NCI-H2196 (cell line): ENCODE measurements around the gene FAM124A.

Experiments used
- DNase-seq: peaks from one replicate; lab custom pipeline; 2025; ENCODE audit not compliant: unreplicated experiment; lab: John Stamatoyannopoulos, UW

FAM124A gene

DNA sequence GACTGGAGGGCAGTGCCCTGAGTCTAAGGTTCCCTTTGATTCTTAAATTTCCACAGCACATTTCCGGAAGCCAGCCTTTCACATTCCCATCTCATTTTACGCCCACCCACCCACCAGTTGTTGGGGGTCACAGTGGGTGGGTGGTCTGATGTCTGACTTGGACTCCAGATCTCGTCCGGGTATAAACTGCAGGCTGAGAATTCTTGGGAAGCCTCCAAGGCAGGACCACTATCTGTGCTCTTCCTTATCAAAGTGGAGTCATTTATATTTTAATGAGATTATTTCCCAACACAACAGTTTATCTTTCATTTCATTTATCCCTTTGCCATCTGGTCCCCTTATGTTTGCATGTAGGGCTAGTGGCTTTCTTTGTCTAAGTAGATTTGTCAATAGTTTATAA lies 3.6 kb upstream of the FAM124A start:
- no peak for DNase-seq

DNA sequence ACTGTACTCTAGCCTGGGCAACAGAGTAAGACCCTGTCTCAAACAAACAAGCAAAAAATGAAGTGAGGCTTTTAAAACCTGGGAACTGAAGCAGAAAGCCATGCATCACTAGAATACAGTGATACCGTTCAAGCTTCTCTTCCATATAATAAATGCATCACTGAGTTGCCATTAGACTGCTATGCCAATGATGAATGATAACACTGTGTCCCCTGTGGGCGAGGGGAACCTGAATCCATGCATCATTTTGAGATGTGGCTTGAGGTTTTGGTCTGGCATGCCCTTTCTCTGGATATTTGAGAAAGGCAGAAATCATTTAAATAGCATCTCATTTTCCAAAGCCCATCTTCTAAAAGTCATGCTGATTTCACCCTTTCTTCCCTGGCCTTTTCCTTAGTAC lies 1.5 kb upstream of the FAM124A start:
- no peak for DNase-seq

DNA sequence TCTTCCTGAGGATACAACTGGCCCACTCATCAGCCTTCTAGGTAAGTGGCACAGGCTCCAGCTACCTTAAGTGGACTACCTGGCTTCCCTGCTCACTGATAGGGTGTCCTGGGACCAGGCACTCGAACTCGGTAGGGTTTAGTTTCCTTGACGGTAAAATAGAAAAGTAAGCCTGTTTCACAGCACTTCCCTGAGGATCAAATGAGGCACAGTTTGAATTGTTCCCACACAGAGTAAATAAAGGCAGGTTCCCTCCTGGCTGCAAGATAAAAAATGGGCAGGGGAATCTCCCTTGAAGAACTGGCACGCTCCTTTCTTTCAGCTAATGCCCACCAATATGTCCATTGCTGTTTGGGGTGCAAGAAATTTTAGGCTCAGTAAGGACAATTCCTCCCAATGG lies 1.1 kb upstream of the FAM124A start:
- DNase-seq: no peak

DNA sequence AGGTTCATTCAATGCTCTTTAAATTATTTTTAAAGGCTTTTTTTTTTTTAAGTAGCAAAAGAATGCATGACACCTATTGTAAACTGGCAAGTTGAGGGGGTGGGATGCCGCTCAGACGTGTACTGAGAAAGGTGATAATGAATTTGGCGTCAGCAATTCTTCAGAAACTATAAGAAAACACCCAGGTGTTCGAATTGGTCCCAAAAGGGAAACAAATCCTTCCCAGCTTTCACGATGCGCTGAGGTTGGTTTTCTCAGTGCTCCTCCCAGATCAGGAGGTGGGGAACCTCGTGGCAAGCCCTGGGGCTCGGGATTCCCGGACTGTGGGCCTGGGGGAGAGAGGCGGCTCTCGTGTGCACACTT lies 543 bp upstream of the FAM124A start:
- DNase-seq: no peak

DNA sequence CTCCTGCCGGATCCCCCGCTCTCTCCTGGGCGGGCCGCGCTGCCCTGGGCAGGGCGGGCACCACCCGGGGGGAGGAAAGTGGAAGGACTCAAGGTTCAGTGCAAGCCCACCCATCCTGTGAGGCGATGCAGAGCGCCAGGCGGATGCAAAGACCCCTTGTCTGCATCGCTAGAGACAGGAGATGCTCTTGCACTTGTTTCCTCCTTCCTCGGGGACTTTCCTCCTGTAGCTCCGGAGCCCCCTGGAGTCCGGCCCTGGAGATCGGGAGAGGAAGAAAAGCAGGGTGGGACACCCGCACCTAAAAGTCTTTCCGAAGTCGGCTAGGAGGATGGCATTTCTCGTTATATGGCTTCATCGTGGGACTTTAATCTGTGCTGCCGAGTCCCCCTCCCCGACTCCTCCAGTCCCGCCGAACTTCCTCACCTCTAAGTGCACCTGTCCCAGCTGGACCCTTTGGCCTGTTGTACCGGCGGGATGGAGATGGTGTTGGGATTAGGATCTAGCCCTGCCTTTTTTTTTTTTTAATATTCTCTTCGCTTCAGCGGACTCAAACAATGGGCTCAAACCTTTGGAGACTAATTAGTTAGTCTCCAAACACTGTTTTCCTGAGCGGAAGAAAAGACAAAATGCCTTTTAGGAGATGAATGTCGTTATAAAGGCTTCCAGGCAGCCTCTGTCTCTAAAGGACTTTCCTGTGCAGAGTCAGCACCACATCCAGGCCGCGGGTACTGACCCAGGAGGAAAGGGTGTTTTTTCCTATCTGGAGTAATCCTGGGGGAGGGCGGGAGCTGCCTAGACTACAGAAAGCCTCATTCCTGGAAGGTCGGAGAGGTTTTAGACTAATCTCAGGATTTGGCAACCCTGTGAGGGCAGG lies 725 bp downstream of the FAM124A start:
- DNase-seq: no peak

DNA sequence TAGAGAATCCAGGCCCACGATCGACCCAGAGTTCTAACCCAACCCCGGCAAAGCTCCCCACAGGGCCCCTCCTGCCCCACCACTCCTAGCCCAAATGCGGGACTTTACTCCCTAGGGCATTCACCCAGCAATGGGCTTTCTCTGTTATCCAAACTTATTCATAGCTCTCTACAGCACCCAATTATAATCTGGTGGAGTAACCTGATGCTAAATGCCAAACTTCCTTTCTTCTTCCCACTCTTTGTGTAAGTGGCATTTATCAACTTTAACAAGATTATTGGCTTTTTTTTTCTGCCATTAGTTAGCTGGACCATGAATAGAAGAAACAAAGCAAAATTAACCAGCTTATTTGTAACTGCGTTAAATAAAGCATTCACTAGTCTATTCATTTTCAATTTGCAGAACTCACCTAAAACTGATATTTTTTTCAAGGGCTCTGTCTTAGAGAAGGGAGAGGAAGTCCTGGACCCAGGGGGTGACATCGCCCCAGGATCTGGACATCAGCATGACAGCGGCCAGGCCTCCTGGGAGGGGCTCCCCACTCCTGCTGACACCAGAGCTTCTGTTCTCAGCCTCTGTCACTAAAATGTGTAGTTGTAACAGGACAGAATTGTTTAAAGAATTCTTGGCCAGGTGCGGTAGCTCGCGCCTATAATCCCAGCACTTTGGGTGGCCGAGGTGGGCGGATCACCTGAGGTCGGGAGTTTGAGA lies 1.5 kb downstream of the FAM124A start:
- no peak for DNase-seq

DNA sequence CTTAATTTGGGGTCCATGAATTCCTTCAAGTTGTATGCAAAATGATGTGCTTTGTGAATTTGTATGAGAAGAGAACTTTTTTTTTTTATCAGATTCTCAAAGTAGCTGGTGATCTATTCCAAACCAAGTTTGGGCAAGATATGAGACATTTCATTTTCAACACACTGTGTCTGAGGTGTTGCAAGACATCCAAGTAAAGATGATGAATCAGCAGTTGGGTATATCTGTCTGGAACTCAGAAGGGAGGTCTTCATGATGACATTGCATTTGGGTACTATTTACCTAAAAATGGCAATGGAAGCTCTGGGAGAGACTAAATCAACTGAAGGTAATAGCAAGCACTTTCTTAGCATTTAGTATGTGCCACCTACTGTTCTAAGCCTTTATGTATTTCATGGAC lies 2.8 kb downstream of the FAM124A start:
- no peak for DNase-seq

DNA sequence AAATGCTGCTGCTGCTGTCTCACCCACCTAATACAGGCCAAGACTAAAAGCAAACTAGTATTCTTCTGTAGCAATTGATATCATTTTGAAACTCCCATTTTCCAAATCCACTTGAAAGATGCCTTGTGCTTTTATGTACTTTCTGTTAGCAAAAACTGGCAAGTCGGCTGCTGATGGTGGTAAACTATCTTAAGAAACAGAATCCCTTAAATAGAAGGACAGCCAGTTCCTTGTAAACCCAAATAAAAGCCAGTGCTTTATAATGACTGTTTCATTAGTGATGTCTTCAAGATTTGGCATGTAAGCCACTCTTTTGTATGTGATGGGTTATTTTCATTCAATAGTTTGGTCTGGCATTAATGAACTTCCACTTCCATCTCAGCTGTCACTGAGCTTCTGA lies 5.2 kb downstream of the FAM124A start:
- no peak for DNase-seq

DNA sequence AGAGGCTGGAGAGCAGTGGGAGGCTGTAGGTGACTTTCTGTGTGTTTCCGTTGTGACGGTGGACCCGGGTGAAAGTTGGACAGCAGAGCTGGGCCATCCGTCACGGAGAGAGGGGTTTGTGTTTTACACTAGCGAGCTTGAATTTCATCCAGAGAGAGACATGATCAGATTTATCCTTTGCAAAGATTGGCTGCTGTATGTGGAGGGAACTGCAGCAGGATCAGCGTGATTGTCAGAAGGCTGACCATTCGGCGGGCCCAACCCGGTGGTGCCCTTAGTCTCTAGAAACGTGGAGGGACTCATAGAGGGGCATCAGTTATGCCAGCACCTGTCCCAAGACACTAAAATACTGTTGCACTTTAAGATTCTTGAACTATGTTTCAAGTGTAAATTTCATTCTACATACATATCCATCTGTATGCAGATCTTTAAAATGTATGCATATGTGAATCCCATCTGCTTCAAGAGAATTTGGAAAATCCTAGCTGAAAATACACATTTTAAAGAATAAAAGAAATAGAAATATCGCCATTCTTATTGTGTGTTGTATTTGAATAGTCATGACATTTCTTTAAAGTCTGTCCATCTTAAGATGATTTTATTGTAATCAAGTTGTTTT lies 7.0 kb downstream of the FAM124A start:
- DNase-seq: no peak

DNA sequence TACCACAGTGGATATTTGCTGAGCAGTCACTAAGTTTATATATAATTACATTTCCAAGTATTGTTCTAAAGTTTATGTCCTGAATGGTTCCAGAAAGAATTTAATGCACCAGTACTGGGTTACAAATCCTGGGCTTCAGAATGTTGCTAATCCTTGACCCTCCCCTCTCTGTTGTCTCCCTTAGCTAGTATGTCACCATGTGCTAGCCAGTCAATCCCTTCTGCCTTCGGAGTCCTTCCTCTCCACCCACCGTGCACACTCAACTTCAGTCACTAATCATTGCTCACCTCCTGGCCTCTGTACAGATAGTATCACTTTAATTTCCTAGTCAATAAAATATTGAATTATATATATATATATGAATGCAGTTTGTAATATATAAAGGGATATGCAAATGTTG lies 7.5 kb downstream of the FAM124A start:
- DNase-seq: no peak

DNA sequence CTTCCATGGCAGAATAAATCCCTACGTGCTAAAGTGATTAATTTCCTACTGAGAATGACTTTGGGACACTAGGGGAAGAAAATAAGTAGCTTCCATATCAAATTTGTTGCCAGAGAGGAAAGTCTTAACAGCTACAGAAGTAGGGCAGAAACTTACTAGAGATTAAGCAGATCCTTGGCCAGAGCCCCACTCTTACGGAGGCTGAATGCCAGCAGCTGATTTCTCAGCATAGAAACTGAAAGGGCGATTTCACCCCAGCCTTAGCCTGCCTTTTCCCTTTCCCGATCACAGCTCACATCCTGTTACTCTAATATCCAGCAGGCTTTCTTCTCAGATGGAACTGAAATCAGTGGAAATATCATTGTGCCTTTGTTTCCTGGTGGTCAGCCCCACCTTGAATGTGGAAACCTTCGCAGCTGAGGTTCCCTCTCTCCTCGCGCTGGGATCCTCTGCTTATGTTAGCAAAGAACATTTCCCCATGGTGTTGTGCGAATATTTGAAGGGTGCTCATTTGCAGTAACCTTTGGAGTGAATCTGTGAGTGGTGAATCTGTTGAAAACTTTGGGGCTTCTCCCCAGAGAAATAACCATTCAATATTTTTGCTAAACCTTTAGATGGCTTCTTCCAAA lies 8.4 kb downstream of the FAM124A start:
- DNase-seq: no peak

DNA sequence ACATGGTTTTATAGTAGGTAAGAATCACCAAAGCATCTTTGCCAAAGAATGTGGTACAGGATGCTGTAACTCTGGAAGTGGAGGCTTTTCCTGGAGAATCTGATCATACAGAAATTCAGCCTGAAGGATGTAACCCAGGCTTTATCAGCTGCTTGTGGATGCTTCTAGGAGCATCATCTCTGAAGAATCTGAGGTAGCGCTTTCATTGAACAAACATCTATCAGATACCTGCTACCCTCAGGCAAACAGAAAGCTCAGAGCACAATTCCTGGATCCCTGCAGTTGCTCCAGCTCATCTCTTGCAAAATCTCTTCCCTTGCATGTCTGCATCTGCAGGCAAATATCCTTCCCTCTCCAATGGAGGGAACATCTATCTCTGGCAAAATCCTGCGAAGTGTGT lies 9.3 kb downstream of the FAM124A start:
- no peak for DNase-seq

DNA sequence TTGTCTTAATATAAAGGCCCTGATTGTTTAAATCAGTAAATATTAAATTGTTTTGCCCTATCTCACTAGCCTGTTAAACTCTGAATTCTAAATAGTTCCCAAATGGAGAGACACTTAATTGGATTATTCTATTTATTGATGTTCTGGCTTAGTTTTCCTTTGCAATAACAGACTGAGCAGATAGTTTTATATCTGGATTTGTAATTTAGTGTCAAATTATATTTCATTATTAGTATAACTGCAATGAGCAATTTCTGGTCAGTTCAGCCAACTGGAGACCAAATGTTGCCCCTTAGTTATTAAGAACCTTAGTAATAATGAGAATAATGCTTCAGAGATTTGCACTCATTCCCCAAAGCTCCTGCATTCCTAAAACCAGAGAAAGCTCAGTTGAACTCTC lies 10.1 kb downstream of the FAM124A start:
- DNase-seq: no peak

DNA sequence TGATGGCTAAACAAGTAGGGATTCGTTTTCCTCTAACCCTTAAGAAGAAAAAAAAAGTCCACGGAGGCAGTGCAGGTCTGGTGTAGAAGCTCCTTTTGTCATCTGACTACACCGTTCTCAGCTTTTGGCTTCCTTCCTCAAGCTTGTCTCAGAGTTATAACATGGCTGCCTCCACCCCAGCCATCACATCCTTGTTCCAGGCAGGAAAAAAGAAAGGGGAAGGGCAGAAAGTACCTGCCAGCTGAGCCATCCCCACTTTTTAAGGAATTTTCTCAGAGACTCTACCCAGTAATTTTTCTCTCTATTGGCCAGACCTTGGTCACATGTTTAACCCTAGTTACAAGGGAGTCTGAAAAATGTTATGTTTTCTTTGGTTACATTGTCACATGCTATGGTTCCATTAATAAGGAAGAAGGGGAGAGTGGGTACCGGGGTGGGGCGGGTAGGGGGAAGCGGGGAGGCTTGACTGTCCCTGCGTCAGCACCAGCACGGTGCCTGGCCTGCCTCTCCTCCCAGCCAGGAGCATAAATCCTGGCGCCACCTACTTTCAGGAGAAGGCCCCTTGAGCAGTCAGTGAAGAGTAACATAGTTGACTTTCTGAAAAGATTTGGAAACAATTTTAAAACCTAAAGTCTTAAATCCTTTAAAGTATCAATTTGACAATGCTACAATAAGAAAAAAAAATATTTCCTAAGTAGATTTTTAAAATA lies 11.1 kb downstream of the FAM124A start:
- no peak for DNase-seq

DNA sequence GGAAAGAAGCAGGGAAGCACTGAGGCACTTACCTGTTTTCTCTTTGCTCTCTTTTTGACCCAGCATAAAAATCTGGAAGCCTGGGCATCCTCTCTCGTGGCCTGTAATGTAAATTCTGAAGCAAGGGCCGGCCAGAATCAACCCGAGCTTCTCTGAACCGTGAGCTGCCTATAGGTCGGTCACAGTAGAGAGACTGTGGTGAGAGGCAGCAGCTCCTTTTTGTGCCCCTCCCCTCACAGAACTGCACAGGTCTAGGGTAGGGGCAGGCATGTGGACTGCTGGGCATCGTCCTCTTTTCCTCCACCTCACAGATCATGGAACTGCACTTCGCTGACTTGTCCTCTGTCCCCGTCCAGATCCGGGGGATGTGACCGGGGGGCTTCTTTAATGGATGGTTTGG lies 12.5 kb downstream of the FAM124A start:
- no peak for DNase-seq

DNA sequence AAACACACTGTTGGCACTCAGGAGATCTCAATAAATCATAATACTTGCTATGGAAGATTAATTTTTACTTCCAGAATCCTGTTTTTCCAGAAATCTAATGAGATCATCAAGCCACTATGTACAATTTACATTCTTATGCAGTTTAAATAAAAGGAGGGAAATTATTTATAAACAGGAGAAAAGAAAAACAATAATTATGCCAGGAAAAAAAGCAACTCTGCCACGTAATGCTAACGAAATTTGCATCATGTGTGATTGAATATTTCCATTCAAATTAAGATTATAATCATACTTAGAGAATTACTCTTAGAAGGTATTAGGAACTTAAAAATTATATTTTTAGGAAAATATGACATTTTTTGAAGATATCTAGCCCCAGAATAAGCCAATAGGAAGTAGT lies 13.0 kb downstream of the FAM124A start:
- DNase-seq: no peak

DNA sequence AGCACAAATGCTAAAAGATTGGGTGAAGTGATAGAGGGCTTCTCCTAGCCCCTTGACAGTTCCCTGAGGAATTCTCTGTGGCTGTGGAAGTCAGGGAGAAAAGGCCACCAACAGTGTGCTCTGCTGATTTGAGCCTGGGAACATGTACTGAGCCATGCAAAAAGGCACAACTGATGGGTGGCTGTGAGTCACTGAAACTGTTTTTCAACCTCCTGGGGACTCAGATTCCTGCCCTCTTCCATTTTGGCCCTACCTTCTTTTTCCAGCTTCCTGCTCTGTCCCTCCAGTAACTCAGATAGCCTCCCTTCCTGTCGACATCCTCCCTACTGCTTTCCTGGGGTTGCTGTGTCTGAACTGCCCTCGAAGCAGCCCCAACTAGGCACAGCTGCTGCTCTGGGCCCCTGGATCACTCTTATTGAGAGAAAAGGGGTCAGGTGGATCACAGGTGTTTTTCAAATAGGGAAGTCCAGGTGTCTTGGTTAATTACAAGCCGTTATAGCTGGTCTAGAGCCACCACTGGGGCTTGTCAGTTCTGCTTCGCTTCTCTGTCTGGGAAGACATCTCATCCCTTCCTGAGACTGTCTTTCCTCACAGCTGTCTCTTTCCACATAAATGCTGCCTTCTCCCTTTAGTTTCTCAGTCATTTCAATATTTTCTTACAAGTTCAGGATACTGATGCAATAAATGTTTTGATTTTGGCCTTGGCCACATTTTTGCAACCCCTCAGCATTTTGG lies 13.7 kb downstream of the FAM124A start:
- no peak for DNase-seq

DNA sequence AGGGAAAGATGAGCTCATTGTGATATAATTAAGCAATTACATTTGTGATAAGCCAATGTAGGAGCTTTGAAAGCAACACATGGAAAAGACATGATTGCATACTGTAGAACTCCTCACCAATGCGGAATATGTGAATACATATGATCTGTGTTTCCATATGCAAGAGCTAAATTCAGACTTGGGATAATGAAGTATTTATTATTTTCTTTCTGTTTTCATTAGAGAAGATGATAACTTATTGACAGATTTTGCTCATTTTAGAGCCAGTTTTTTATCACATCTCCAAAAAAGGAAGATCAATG lies 14.2 kb downstream of the FAM124A start:
- DNase-seq: no peak

DNA sequence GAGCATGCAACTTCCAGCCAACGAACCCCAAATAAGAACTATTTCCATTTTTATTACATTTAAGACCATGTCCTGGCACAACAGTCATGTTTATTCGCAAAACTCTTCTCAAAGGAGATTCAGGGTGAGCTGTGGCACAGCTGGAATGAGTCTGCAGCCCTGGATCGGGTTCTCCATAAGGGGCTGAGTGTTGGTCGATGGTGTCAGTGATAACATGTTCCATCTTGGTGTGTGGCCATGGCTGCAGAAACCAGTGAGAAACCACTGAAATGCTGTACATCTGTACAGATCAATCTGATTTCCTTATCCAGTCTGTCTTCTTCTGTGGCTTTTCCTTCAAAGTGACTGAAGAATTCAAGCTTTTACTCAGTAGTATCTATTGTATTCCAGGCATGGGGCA lies 15.2 kb downstream of the FAM124A start:
- no peak for DNase-seq

DNA sequence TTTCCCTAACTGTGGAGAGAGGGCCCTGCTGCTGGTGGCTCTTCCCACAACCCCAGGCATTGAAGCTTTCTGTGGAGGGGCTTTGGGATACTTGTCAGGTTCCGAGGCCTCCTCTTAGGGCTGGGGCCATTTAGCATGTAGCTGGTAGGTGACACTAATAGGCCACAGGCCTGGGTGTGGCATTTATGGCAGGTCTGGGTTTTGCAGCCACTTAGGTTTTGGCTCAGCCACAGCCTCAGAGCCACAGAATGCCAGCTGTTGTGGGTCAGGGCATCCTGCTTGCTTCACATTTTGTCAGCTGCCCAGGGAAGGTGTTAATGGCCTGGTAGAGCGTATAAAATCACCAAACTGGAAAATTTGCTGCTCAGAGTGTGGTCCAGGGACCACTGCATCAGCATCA lies 15.7 kb downstream of the FAM124A start:
- DNase-seq: no peak

DNA sequence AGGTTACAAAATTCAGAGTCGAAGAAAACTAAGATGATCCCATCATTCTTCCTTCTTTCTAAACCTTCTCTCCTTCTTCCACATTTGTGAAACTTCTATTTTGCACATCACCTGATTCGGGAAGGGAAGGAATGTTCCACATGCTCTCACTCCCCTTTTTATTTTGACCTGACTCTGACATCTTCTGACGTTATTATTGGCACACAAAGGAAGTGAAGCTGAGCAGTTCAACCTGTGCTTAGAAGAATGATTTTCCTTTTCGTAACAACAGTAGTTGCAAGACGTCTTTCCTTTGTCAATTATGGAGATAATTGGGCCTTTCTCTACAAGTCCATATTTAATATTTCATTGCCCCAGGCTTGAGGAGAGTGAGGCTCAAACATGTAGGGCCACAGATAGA lies 18.0 kb downstream of the FAM124A start:
- DNase-seq: no peak
